HG03025 (cell line): ENCODE results near the gene PSTPIP2.

Experiments used
- ATAC-seq: cut with Tn5 transposase; IDR thresholded peaks from one replicate; pipeline ENCODE4 v1.9.1; 2021; ENCODE audit warnings: mild to moderate bottlenecking, moderate library complexity; ENCODE audit not compliant: unreplicated experiment, low FRiP score

The PSTPIP2 gene

DNA sequence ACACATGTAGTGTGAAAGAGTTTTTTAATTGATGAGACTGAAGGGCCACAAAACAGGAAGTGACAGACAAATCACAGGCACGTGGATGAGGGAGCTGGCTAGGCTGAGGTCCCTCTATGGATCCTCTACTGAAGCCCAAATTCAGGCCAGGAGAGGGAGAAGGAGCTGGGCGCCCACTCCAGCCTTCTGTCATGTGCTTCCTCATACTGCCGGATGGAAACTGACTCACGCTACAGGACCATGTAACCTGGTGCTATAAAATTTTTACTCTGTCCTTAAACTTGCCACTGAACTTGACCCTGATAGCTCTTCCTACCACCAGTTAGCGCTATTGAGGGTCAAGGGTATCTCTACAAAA, 31.3 kb downstream of the PSTPIP2 start:
- no peak for ATAC-seq

DNA sequence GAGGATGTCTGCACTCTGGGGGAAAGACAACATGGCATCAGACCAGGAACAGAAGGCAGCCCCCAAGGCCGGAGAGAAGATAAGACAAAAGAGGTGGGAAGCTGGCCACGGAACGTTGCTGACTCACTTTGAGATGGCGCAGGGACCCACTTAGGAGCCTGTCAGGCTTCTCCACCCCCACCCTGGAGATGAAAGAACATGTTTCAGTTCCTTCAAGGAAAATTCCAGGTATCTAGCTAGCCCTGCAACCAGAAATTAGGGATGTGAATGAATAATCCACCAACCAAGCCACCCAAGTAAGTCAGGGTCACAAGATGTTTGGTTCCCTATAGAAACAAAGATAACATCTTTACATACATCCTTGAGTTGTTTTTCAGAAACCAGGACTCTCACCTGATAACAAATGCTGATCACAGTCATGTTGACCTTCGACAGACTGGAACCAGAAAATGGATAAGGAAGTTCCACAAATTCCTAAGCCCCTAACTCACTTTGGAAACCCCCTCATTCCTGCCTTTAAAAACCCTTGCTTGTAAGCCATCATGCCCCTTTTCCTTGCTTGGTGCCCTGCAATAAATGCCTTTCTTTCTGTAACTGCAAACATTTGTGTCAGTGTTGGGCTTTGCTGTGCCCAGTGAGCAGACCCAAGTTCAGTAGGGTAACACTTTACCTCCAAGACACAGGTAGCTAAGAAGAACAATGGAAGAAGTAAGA, 31.9 kb downstream of the PSTPIP2 start:
- no peak for ATAC-seq

DNA sequence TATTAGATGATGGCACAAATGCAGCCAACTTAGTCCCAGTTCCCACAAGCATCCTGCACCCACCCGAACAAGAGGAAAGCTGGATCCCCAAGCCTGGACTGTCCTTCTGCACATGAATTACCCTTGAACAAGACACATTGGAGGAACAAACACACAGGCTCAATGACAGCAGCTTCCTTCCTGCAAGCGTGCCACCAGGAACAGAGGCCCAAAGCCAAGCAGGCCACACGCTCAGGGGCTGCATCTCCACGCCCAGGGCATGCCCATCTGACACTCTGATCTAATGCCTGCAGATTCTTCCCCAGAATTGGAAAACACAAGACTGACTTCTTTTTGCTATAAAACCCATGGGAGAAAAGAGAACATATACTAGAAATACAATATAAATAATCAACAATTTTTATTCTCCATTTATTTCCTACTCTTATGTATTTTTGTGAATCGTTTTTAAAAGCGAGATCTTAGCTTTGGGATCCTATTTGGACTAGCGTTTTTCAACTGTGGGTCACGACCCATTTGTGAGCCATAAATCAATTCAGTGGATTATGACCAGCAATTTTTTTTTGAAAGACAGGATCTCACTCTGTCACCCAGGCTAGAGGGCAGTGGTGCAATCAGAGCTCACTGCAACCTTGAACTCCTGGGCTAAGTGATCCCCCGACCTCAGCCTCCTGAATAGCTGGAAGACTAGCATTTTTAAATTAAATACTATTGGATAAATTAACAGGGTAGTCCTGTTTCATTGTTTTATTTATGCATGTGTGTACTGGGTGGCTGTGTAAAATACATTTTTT, 34.4 kb downstream of the PSTPIP2 start:
- ATAC-seq: no peak

DNA sequence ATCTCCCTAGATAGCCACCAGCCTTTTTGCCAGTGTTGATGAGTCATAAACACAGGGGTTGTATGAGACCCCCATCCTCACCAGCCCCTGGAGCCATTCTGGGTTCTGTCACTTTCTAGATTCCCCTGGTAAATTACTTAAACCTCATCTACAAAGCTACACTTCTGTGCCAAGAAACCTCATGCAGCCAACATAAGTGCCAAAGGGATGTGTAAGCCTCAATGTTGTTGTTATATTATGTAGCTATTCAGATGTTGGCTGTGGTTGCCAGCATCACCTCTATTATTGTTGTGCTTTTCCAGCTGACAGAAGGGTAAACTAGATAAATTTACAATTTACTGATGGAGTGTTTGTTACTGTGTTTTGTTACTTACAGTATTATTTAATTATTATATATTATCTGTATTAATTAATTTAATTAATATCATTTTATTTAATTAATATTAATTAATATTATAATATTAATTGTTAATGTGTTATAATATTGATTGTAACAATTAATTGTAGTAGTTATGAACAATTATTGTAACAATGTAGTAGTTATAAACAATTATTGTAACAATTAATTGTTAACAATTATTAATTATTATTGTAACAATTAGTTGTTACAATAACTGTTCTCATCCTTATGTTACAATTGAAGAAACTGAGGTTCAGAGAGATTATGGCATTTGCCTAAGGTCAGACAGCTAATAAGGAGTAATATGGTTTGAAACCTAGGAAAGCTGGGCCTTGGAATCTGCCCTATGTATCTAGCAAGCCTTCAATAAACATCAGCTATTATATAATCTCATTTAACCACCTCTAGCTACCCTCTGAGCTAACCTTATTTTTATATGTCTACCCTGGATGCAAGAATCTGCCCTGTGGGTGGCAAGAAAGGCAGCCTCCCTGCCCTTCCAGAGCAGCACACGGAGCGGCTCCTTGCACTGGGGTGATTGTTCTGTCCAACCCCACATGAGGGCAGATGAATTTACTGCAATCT, 36.1 kb downstream of the PSTPIP2 start:
- no peak for ATAC-seq

DNA sequence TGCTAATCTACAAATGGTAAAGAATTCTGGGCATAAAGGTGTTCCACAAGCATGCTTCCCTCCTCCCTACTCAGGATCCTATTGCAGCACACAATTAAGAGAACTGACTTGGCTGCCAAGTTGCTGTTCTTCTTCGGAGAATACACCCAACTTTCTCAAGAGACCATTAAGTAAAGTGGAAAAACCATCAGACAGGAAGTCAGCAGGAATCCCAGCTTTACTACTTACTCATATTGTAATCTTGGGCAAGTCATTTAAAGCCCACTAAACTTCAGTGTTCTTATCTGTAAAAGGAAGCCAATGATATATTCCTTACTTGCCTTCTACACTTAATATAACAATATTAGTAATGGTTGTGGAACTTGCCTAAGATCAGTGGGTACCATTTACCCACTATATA, 37.8 kb downstream of the PSTPIP2 start:
- ATAC-seq: no peak

DNA sequence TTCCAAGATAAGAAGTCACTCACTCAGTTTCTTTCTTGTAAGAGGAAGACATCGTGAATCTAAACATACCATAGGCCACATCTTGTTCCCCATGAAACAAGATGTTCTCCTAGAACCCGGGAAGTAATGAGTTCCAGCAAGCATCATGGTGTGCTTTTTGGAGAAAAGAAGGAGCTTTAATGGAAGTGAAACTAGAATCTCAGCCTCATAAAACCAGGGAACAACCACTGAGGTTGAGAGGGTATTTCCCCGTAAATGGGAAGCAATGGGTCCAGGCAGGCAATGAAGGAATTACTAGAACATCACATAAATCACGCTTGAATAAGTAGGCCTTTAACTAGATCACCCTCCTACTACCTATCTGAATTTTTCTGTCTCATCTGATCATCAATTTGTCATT, 40.3 kb downstream of the PSTPIP2 start:
- no peak for ATAC-seq

DNA sequence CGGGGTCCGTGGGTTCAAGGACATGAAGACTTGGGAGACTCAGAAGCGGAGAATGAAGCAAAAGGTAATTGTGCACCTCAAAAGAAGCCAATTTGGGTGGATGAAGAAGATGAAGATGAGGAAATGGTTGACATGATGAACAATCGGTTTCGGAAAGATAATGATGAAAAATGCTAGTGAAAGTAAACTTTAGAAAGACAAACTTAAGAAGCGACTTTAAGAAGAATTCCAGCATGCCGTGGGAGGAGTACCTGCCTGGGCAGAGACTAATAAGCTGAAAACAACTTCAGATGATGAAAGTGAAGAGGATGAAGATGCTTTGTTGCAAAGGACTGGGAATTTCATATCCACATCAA, 43.5 kb downstream of the PSTPIP2 start:
- no peak for ATAC-seq

DNA sequence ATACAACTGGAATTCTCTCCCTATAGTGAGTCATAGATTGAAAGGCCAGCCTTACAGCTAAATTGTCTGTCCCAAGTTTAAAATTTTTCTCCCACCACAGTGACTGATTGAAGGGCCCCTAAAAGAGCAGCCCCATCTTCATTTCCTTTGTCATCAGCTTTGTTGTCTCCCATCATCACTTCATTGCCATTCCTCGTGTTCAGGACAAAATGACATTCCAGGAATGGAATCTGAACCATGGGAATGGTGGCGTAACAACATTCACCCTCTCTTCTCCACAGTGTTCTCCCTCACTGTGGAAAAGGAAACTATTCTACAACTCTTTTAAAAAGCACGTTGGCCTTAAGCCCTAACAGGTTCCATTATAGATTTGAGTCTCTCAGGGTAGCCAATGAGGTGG, 52.1 kb downstream of the PSTPIP2 start:
- no peak for ATAC-seq

DNA sequence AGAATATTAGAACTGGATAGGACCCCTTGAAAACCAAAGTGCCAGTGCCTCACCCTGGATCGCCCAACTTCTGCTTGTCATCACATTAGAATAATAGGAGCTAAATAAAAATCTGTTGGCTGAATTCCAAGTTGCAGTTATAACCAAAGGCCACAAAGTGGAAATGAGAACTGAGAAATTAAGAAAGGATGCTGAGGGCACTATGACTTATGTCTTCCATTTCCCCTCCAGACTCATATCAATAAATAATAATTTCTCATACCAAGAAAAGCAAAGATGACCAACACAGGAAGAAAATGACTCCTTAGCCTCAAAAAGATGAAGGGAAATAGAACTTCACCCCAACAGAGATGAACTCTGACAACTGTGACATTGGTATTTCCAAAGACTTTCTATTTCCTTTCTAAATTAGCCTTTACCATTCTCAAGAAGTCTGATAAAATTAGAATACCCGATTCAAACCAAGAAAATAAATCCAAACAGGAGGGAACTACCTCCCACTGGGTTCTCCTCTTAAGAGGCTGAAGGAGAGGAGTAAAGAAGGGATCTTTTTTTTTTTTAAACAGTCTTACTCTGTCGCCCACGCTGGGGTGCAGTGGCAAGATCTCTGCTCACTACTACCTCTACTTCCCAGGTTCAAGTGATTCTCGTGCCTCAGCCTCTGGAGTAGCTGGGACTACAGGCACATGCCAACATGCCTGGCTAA, 58.4 kb downstream of the PSTPIP2 start:
- no peak for ATAC-seq

DNA sequence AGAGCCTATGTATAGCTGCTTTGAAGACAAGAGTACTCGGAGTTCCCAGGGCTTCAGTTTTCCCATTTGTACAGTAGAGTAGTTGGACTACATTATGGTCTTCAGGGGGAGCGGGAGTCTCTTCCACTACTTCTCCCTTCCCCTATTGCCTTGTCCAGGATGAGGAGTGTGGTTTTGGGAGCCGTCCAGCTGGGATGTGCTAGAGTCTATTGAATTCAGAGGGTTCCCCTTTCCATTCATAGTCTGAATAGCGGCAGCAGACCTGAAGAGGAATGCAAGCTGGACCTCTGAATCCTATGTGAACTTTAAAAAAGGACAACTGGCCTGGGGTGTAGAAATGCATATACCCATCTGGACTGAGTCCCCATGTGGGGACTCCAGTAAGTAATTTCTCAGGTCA, 61.4 kb downstream of the PSTPIP2 start:
- ATAC-seq: no peak

DNA sequence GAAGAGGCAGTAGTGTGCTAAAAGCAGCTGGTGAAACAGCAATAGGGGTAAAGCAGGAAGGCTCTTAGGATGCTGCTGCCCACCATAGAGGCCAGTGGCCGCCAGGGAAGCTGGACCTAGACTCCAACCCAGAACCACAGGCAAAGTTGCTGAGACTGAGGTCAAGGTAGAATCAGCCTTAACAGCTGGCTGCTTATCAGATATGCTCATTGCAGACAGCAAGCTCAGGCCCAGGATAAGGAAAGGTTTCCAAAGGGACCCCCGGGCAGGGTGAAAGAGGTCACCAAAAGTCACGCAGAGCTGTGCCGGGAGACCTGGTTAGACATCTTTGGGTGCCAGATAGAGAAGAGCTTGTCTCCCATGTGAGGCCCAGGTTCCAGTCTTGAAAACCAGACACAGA, 62.0 kb downstream of the PSTPIP2 start:
- ATAC-seq: no peak

DNA sequence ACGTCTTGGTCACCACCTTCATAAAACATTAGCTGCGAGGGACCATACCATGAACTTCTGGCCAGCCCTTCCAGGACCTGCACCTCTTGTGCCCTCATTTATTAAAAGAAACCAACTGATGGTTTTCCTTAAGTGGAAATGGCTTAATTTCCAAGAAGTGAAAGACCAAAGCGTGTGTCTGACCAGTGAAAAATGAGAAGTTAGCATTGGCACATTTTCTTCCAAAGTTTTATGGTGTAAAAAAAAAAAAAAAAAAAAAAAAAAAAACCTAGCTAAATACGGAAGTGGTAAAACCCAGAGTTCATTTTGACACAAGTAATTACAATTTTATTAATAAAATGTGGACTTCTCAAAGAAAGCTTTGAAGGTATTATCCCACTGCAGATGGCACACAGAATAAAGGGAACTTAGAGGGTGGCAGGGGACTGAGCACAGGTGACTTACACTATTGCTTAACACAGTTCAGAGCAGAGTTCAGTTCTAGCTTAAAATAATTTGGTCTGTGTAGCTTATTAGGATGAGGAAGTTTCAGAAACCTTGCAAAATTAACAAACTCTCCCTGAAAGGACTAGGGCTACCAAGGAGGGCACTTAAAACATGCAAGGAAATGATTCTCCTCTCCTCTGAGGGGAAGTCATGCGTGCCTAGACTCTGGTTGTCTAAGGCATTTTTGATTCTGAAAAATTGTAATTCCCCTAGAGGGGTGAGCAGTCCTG, 62.8 kb downstream of the PSTPIP2 start:
- no peak for ATAC-seq

DNA sequence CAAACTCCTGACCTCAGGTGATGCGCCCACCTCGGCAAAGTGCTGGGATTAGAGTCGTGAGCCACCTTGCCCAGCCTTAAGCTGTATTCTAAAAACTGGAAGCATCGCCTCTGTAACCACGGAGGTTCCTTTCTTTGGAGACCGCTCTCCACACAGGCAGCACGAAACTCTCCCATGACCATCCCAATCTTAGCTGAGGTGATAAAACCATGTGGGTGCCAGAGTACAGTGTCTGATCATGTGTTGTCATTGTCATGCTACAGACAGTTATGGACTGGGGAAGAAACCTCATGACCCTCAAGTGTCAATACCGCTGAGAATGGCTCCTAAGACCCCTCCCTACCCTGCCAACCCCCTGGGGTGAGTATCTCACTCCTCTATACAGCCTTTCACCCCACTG, 63.5 kb downstream of the PSTPIP2 start:
- ATAC-seq: no peak

DNA sequence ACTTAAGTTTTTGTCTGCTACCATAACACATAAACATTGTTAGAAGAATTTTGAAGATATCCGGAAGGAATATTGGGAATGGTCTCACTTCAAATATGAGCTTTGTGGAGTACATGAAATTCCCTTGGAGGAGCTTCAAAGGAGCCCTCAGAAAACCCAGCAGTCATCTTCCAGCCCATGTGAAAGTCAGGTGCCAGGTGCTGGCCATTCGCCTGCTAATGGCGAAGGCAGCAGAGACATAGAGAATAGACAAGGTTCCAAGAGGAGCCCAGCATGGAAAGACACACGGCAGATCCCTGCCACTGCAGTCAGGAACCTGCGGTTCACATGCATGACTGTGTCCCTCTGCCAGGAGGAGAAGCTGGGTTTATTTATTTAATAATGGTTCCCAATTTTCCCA, 64.9 kb downstream of the PSTPIP2 start:
- no peak for ATAC-seq

DNA sequence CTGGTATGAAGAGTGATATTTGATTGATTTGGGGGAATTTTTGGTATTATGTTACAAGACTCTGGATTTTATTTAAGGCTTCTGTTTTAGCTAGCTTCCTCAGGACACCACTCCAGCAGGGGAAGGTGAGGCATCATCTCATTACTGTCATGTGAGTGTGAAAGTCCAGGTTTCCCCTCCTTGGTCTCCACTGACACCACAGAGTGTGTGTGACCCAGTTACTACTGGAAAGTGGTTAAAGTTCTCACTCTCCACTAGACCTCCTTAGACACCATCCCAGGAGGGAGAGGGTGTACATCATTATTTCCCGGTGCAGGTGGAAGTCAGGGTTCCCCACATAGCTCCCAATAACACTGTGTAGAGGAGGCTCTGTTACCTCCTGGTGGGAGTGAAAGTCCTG, 69.1 kb downstream of the PSTPIP2 start:
- no peak for ATAC-seq

DNA sequence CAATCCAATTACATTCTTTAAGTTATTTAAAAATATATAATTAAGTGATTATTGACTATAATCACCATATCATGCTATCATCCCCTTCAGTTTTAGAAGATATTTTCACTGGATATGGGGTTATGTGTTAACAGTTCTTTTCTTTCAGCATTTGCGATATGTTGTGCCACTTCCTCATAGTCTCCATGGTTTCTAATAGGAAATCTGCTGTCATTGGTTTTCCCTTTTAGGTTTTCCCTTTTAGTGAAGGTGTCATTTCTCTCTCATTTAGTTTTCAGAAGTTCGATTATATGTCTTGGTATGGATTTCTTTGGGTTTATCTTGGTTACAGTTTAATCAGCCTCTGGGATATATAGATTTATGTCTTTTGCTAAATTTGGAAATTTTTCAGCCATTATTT, 70.2 kb downstream of the PSTPIP2 start:
- ATAC-seq: no peak

DNA sequence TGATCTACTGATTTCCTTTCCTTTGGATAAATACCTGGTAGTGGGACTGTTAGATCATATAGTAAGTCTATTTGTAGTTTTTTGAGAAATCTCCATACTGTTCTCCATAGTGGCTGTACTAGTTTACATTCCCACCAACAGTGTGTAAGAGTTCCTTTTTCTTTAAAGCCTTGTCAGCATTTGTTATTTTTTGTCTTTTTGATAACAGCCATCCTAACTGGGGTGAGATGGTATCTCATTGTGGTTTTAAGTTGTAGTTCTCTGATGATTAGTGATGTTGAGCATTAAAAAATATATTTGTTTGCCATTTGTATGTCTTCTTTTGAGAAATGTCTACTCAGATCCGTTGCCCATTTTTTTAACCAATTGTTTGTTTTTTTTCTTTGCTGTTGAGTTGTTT, 71.0 kb downstream of the PSTPIP2 start:
- ATAC-seq: no peak

DNA sequence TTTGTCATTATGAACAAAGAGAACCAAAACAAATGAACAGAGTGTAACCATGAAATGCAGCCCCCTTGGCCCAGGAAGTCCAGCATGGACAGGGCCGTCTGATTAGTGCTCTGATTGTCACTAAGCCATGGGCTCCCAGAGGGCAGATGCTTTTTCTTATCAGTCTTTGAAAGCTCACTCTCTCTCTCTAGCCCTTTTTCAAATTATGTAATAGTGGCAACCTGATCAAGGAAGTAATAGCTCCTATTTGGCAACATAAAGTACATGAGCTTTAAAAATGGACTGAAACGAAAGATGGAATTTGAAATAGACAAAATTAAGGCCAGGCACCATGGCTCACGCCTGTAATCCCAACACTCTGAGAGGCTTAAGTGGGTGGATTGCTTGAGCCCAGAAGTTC, 72.5 kb downstream of the PSTPIP2 start:
- no peak for ATAC-seq

DNA sequence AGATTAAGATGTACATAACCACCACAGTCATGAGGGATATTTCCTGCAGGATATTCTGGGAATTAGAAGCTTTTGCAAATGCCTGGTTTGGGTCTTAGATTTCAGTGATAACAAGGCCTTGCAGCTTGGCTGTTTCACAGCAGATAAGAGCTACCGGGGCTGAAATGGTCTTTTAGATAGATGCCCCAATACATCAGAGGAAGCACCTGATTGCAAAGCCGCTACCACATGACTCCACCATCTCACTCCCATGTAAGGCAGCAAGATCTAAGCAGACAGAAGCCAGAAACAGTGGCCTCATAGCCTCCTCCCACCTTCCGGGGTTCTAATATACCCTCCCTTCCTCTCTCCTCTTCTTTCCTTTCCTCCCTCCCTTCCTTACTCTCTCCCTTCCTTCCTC, 73.8 kb downstream of the PSTPIP2 start:
- no peak for ATAC-seq

DNA sequence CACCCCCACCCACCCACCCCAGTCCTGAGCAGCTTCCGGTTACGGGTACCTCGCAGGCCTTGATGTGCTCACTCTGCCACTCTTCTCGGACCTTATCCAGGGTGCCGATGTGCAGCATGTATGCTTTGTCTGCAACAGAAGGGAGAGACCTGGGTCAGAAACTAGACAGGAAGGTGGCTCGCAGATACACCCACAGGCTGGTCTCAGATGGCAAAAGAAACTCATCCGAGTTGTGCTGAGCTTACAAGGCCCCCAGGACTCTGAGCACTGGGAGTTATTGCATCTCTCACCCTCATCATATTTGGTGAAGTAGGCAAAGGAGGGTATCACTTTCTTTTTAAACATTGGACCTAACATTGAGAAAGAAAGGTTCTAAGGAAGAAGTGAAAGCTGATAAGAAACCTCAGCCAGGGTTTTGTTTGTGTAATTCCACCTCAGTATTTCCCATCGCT, 74.3 kb downstream of the PSTPIP2 start:
- no peak for ATAC-seq
